T-cell (primary cell): Measurements from ENCODE around the gene ASAP2. TPM values are rescaled to one million over a fixed set of nuclear protein-coding genes. Genes with fewer than 3 reads are reported as not detected.

Experiments
- ATAC-seq, 4 experiments: fragments of 200-7000 bp in 3 of 4; fragments of 150-1000 bp in 1 of 4; cut with Tn5 transposase; replicated peaks in 1 of 4; 1 replicate in 3 of 4; 2 replicates in 1 of 4; pipeline ENCODE4 v1.10.0; 2021; ENCODE audit warnings: moderate library complexity in 3 of 4, mild to moderate bottlenecking in 2 of 4, moderate number of reproducible peaks in 1 of 4
- CTCF ChIA-PET, 2 donors: fragments of 300-600 bp; sonication (Branson Sonifier 250); formaldehyde crosslinking; loops; one replicate each; lab custom pipeline; 2022; ENCODE audit warnings: antibody characterized with exemption in 2 of 2; lab: Charles Lee
- POLR2A ChIA-PET, 2 donors: fragments of 300-600 bp; sonication (Branson Sonifier 250); formaldehyde crosslinking; loops; one replicate each; lab custom pipeline; 2022; ENCODE audit warnings: antibody characterized with exemption in 2 of 2; lab: Charles Lee
- DNase-seq, 35 experiments: peaks; one replicate each; pipeline versions ENCODE4 v3.0.0 to v3.0.0-alpha.2; 2013 to 2023
- H3K27ac ChIP-seq: one replicate; pipeline ENCODE4 v1.5.1; 2013; ENCODE audit warnings: low read length
- H3K27me3 ChIP-seq, 2 experiments: replicated peaks in 1 of 2; 1 replicate in 1 of 2; 2 replicates in 1 of 2; pipeline versions ENCODE4 v1.6.1 to v1.7.0; 2013; ENCODE audit warnings: low read length in 1 of 2, mixed read lengths in 1 of 2; ENCODE audit not compliant: control insufficient read depth in 2 of 2, insufficient read depth in 2 of 2; ENCODE audit errors: extremely low read depth in 1 of 2
- H3K36me3 ChIP-seq, 2 donors: 1 replicate in 1 of 2; 2 replicates in 1 of 2; pipeline versions ENCODE4 v1.6.1 to v1.7.0; 2013; ENCODE audit warnings: low read length in 1 of 2; ENCODE audit not compliant: control insufficient read depth in 2 of 2, insufficient read depth in 1 of 2; ENCODE audit errors: extremely low read depth in 1 of 2
- H3K4me1 ChIP-seq, 2 experiments: 1 replicate in 1 of 2; 2 replicates in 1 of 2; pipeline versions ENCODE4 v1.6.1 to v1.7.0; 2013; ENCODE audit warnings: low read length in 2 of 2, mixed read lengths in 1 of 2; ENCODE audit not compliant: insufficient read depth in 2 of 2, control insufficient read depth in 1 of 2; ENCODE audit errors: extremely low read depth in 1 of 2
- H3K4me3 ChIP-seq, 2 donors: 1 replicate in 1 of 2; 2 replicates in 1 of 2; pipeline versions ENCODE4 v1.5.1 to v1.7.0; 2013; ENCODE audit warnings: mild to moderate bottlenecking in 2 of 2, low read length in 1 of 2, moderate library complexity in 1 of 2; ENCODE audit not compliant: control insufficient read depth in 1 of 2; ENCODE audit errors: extremely low read depth in 1 of 2
- H3K9me3 ChIP-seq: 2 replicates; pipeline ENCODE4 v1.7.0; 2013
- H3K27ac Mint-ChIP-seq, 2 donors: one replicate each; pipeline ENCODE4 v1.8.0; 2020 to 2021; ENCODE audit warnings: mild to moderate bottlenecking in 2 of 2, mixed read lengths in 2 of 2
- H3K27me3 Mint-ChIP-seq, 2 donors: one replicate each; pipeline ENCODE4 v1.8.0; 2021 to 2022; ENCODE audit warnings: mixed read lengths in 2 of 2
- H3K36me3 Mint-ChIP-seq: one replicate; pipeline ENCODE4 v1.8.0; 2021; ENCODE audit warnings: mixed read lengths
- H3K4me1 Mint-ChIP-seq, 3 donors: one replicate each; pipeline ENCODE4 v1.8.0; 2020 to 2022; ENCODE audit warnings: mixed read lengths in 3 of 3, mild to moderate bottlenecking in 1 of 3
- H3K4me3 Mint-ChIP-seq, 3 donors: one replicate each; pipeline ENCODE4 v1.8.0; 2020 to 2022; ENCODE audit warnings: mild to moderate bottlenecking in 3 of 3, mixed read lengths in 3 of 3, moderate library complexity in 3 of 3
- H3K9me3 Mint-ChIP-seq, 3 donors: one replicate each; pipeline ENCODE4 v1.8.0; 2020 to 2022; ENCODE audit warnings: mixed read lengths in 3 of 3
- WGBS: methylation state at CpG from one replicate; pipeline ENCODE4 v1.1.5; 2013; ENCODE audit warnings: missing lambda C conversion rate; ENCODE audit not compliant: insufficient coverage; 5-methylcytosine and 5-hydroxymethylcytosine counted together
- total RNA-seq, 35 experiments: library from RNA in 6 of 35; stranded (reverse) in 6 of 35; fragments of 120-200 nt in 1 of 35; gene quantifications; one replicate each; pipeline versions ENCODE4 v1.2.1 to v1.2.4 and lab custom pipeline; 2013 to 2026

Gene ASAP2
- total RNA-seq, 5 donors from 2014 or later (not counting 1 experiment from before 2014, with no cell fraction given): 0.10 to 0.38 (median 0.27) TPM; not detected in 1

GRCh38 chr2:9356261-9356660 lies 149.6 kb downstream of the ASAP2 start:
- no peaks in the 10 kb centered on the region for H3K36me3 ChIP-seq
- 80% methylated on average over 5 of the region's 11 CpGs for WGBS
- no peaks in the 10 kb centered on the region for H3K9me3 ChIP-seq
- ATAC-seq (no peak), DNase-seq (no peak)
- H3K27me3 Mint-ChIP-seq: peaks cover 27 to 31% of the 10 kb centered on the region in 2 donors
- H3K27ac Mint-ChIP-seq: no peak overlapping the region
- CTCF ChIA-PET: interaction anchor here in 1 of 2 donors (0.6 kb wide), 2 partner anchors 8 to 213 kb away, joined by 3 read pairs; no protein-coding TSS in a partner anchor
- H3K36me3 Mint-ChIP-seq: no peaks in the 10 kb centered on the region
- no peak overlapping the region for H3K4me3 Mint-ChIP-seq
- H3K4me1 ChIP-seq: no peaks in the 10 kb centered on the region
- POLR2A ChIA-PET: no interaction called here
- H3K27me3 ChIP-seq: peaks cover 0 to 28% of the 10 kb centered on the region in 2 experiments
- no peak overlapping the region for H3K4me3 ChIP-seq
- H3K4me1 Mint-ChIP-seq: peaks cover 0 to 2% (median 0%) of the 10 kb centered on the region in 3 donors
- H3K27ac ChIP-seq: no peak overlapping the region
- H3K9me3 Mint-ChIP-seq: no peaks in the 10 kb centered on the region

GRCh38 chr2:9358846-9359245 lies 152.2 kb downstream of the ASAP2 start:
- DNase-seq: no peak
- Mint-ChIP-seq H3K9me3 (no peaks in the 10 kb centered on the region), H3K36me3 (no peaks in the 10 kb centered on the region), H3K4me1 (peaks cover 0 to 2% (median 0%) of the 10 kb centered on the region in 3 donors), H3K4me3 (no peak overlapping the region), H3K27ac (no peak overlapping the region), H3K27me3 (peaks cover 27 to 31% of the 10 kb centered on the region in 2 donors)
- CTCF ChIA-PET: interaction anchor here in 1 of 2 donors (1.2 kb wide), 1 partner anchor 10 kb away, joined by 3 read pairs; no protein-coding TSS in a partner anchor
- ATAC-seq: no peak
- H3K9me3 ChIP-seq: no peaks in the 10 kb centered on the region
- peaks cover 0 to 24% of the 10 kb centered on the region in 2 experiments for H3K27me3 ChIP-seq
- H3K36me3 ChIP-seq: no peaks in the 10 kb centered on the region
- no peaks in the 10 kb centered on the region for H3K4me1 ChIP-seq
- H3K4me3 ChIP-seq: no peak overlapping the region
- no peak overlapping the region for H3K27ac ChIP-seq
- POLR2A ChIA-PET: no interaction called here
- no CpG with 5 or more reads among the region's 1 CpG for WGBS

DNA sequence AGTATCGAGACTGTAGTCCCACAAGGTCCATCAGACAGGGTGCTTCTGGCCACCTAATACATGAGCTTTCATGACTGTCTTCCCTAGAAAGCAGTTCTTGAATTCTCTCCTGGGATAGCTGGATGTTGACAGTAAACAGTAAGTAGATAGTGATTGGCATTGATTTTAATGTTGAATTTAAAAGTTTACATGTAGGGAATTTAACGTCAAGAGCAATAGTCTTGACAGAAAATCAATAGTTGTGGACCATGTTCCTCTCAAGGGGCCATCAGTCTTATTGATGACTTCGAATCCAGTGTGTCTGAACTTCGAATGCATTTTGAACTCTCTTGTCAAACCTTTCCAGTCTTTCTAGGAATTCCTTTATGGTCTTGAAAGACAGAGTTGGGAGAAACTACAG lies 152.9 kb downstream of the ASAP2 start:
- H3K36me3 ChIP-seq: no peaks in the 10 kb centered on the region
- 88% methylated on average over 1 of the region's 4 CpGs for WGBS
- Mint-ChIP-seq H3K27me3 (peaks cover 26 to 27% of the 10 kb centered on the region in 2 donors), H3K9me3 (no peaks in the 10 kb centered on the region), H3K36me3 (no peaks in the 10 kb centered on the region), H3K4me3 (no peak overlapping the region), H3K27ac (no peak overlapping the region), H3K4me1 (peaks cover 0 to 2% (median 0%) of the 10 kb centered on the region in 3 donors)
- peaks cover 0 to 17% of the 10 kb centered on the region in 2 experiments for H3K27me3 ChIP-seq
- ATAC-seq (no peak), DNase-seq (no peak)
- ChIA-PET CTCF (interaction anchor here in 1 of 2 donors (1.2 kb wide), 1 partner anchor 10 kb away, joined by 3 read pairs; no protein-coding TSS in a partner anchor), POLR2A (no interaction called here)
- no peaks in the 10 kb centered on the region for H3K4me1 ChIP-seq
- no peaks in the 10 kb centered on the region for H3K9me3 ChIP-seq
- no peak overlapping the region for H3K4me3 ChIP-seq
- H3K27ac ChIP-seq: no peak overlapping the region

- Histone ChIP-seq H3K4me3 (no peak overlapping the region), H3K27ac (no peak overlapping the region), H3K36me3 (no peaks in the 10 kb centered on the region), H3K9me3 (no peaks in the 10 kb centered on the region), H3K27me3 (peaks cover 0 to 16% of the 10 kb centered on the region in 2 experiments), H3K4me1 (no peaks in the 10 kb centered on the region)
- ChIA-PET POLR2A (no interaction called here), CTCF (no interaction called here)
- DNase-seq (no peak), ATAC-seq (no peak)
- no CpG with 5 or more reads among the region's 1 CpG for WGBS
- Mint-ChIP-seq H3K4me3 (no peak overlapping the region), H3K27me3 (peaks cover 23 to 25% of the 10 kb centered on the region in 2 donors), H3K9me3 (no peaks in the 10 kb centered on the region), H3K4me1 (peaks cover 0 to 2% (median 0%) of the 10 kb centered on the region in 3 donors), H3K27ac (no peak overlapping the region), H3K36me3 (no peaks in the 10 kb centered on the region)
These were observed 153.5 kb downstream of the ASAP2 start for GRCh38 chr2:9360110-9360509.

GRCh38 chr2:9360701-9361100 lies 154.1 kb downstream of the ASAP2 start:
- DNase-seq: no peak
- H3K4me1 ChIP-seq: no peaks in the 10 kb centered on the region
- no peak overlapping the region for H3K27ac ChIP-seq
- peaks cover 0 to 16% of the 10 kb centered on the region in 2 experiments for H3K27me3 ChIP-seq
- no peaks in the 10 kb centered on the region for H3K9me3 Mint-ChIP-seq
- H3K4me3 Mint-ChIP-seq: no peak overlapping the region
- H3K36me3 ChIP-seq: no peaks in the 10 kb centered on the region
- no peak overlapping the region for H3K4me3 ChIP-seq
- no CpG with 5 or more reads among the region's 2 CpGs for WGBS
- no peak overlapping the region for H3K27ac Mint-ChIP-seq
- POLR2A ChIA-PET: no interaction called here
- peaks cover 0 to 2% (median 0%) of the 10 kb centered on the region in 3 donors for H3K4me1 Mint-ChIP-seq
- no peak for ATAC-seq
- peaks cover 22% of the 10 kb centered on the region in 2 donors for H3K27me3 Mint-ChIP-seq
- H3K36me3 Mint-ChIP-seq: no peaks in the 10 kb centered on the region
- CTCF ChIA-PET: no interaction called here
- H3K9me3 ChIP-seq: no peaks in the 10 kb centered on the region

DNA sequence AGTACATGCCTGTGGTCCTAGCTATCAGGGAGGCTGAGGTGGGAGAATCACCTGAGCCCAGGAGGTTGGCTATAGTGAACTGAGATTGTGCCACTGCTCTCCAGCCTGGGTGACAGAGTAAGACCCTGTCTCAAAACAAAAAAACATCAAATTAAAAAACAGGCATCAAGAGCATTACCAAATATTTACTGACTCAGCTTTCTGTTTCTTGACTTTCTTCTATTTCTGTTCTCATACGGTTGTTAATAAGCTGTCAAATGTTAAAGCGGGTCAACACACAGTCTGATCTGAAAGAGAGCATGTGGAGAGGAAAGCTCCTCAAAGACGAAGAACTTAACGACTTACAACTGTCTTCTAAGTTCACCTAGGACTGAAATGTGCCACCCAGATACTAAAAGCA lies 157.8 kb downstream of the ASAP2 start:
- no peak overlapping the region for H3K27ac ChIP-seq
- H3K4me3 ChIP-seq: no peak overlapping the region
- no peak overlapping the region for H3K4me3 Mint-ChIP-seq
- POLR2A ChIA-PET: no interaction called here
- H3K4me1 ChIP-seq: no peaks in the 10 kb centered on the region
- H3K9me3 Mint-ChIP-seq: no peaks in the 10 kb centered on the region
- no peaks in the 10 kb centered on the region for H3K36me3 ChIP-seq
- DNase-seq (no peak), ATAC-seq (no peak)
- WGBS: 89% methylated on average over 3 of the region's 4 CpGs
- no peaks in the 10 kb centered on the region for H3K4me1 Mint-ChIP-seq
- H3K36me3 Mint-ChIP-seq: no peaks in the 10 kb centered on the region
- H3K9me3 ChIP-seq: no peaks in the 10 kb centered on the region
- H3K27me3 Mint-ChIP-seq: peaks cover 3 to 15% of the 10 kb centered on the region in 2 donors
- peaks cover 0 to 20% of the 10 kb centered on the region in 2 experiments for H3K27me3 ChIP-seq
- CTCF ChIA-PET: interaction anchor here in 1 of 2 donors (0.7 kb wide), 1 partner anchor 8 kb away, joined by 3 read pairs; no protein-coding TSS in a partner anchor
- no peak overlapping the region for H3K27ac Mint-ChIP-seq
